IMR-90 (cell line): Measurements from ENCODE around the gene TUBA3C. TPM values are rescaled to one million over a fixed set of nuclear protein-coding genes. Genes with fewer than 3 reads are reported as not detected.

Experiments
- ATAC-seq: fragments of 200-7000 bp; cut with Tn5 transposase; 2 replicates; pipeline ENCODE4 v1.9.1; 2020; ENCODE audit warnings: low read depth, mild to moderate bottlenecking, moderate library complexity
- BruUV-seq: library from RNA; stranded (reverse); fragments of 400-500 nt; replicated peaks from 2 replicates; lab custom pipeline; 2021; lab: Mats Ljungman, UMichigan
- CTCF ChIA-PET: fragments of 300-600 bp; formaldehyde crosslinking; extraction: SDS; loops from one replicate; lab custom pipeline; 2021; ENCODE audit warnings: antibody characterized with exemption; lab: Yijun Ruan, JAX
- POLR2A ChIA-PET: fragments of 300-600 bp; sonication (Branson Sonifier 250); formaldehyde crosslinking; loops from one replicate; lab custom pipeline; 2022; ENCODE audit warnings: antibody characterized with exemption; ENCODE audit not compliant: unreplicated experiment; lab: Charles Lee
- DNase-seq: peaks from one replicate; pipeline ENCODE4 v3.0.0; 2013
- H2AFZ ChIP-seq: replicated peaks from 2 replicates; pipeline ENCODE3; 2013; ENCODE audit warnings: low read length, mild to moderate bottlenecking; ENCODE audit not compliant: poor library complexity
- H2AK5ac ChIP-seq: 2 replicates; pipeline ENCODE4 v1.6.1; 2013; ENCODE audit warnings: low read depth, low read length, inconsistent platforms
- H2AK9ac ChIP-seq: replicated peaks from 2 replicates; pipeline ENCODE3; 2013; ENCODE audit warnings: mild to moderate bottlenecking, low read depth, low read length, moderate library complexity; ENCODE audit not compliant: poor library complexity
- H2BK120ac ChIP-seq: 2 replicates; pipeline ENCODE4 v1.6.1; 2013; ENCODE audit warnings: low read depth, low read length, inconsistent platforms
- H2BK15ac ChIP-seq: 3 replicates; pipeline ENCODE4 v1.6.1; 2013; ENCODE audit warnings: low read depth, low read length, inconsistent platforms
- H2BK20ac ChIP-seq: 2 replicates; pipeline ENCODE4 v1.6.1; 2013; ENCODE audit warnings: low read depth, mild to moderate bottlenecking, inconsistent platforms, low read length, moderate library complexity
- H2BK5ac ChIP-seq: 2 replicates; pipeline ENCODE4 v1.6.1; 2013; ENCODE audit warnings: mild to moderate bottlenecking, low read depth, low read length, inconsistent platforms; ENCODE audit not compliant: poor library complexity, severe bottlenecking
- H3K14ac ChIP-seq: replicated peaks from 2 replicates; pipeline ENCODE4 v1.6.1; 2013; ENCODE audit warnings: low read depth, low read length, inconsistent platforms
- H3K18ac ChIP-seq: 2 replicates; pipeline ENCODE4 v1.6.1; 2013; ENCODE audit warnings: low read depth, low read length, control low read depth
- H3K23ac ChIP-seq: 2 replicates; pipeline ENCODE4 v1.6.1; 2013; ENCODE audit warnings: low read depth, low read length, inconsistent platforms
- H3K27ac ChIP-seq: 2 replicates; pipeline ENCODE4 v1.5.1; 2013; ENCODE audit warnings: mild to moderate bottlenecking, control low read depth, low read length; ENCODE audit not compliant: insufficient read depth
- H3K27me3 ChIP-seq: 2 replicates; pipeline ENCODE4 v1.6.1; 2013; ENCODE audit warnings: low read length; ENCODE audit not compliant: control insufficient read depth, insufficient read depth
- H3K36me3 ChIP-seq: 2 replicates; pipeline ENCODE4 v1.6.1; 2013; ENCODE audit warnings: low read length, mixed read lengths; ENCODE audit not compliant: control insufficient read depth, insufficient read depth
- H3K4ac ChIP-seq: 2 replicates; pipeline ENCODE4 v1.6.1; 2013; ENCODE audit warnings: low read depth, low read length, inconsistent platforms
- H3K4me1 ChIP-seq: 2 replicates; pipeline ENCODE4 v1.6.1; 2013; ENCODE audit warnings: low read length, mixed read lengths; ENCODE audit not compliant: control insufficient read depth, insufficient read depth
- H3K4me2 ChIP-seq: 2 replicates; pipeline ENCODE4 v1.6.1; 2013; ENCODE audit warnings: low read depth, mild to moderate bottlenecking, control low read depth, low read length, moderate library complexity
- H3K4me3 ChIP-seq: 2 replicates; pipeline ENCODE4 v1.5.1; 2013; ENCODE audit warnings: low read depth, mild to moderate bottlenecking, control low read depth, low read length, moderate library complexity; ENCODE audit not compliant: insufficient read depth
- H3K56ac ChIP-seq: 2 replicates; pipeline ENCODE4 v1.6.1; 2013; ENCODE audit warnings: low read length, inconsistent platforms; ENCODE audit not compliant: insufficient read depth; ENCODE audit errors: extremely low read depth
- H3K79me1 ChIP-seq, 2 experiments: 2 replicates each; pipeline ENCODE4 v1.6.1; 2013; ENCODE audit warnings: low read length in 2 of 2, inconsistent platforms in 1 of 2, low read depth in 1 of 2
- H3K9ac ChIP-seq: 2 replicates; pipeline ENCODE4 v1.6.1; 2013; ENCODE audit warnings: low read depth, low read length, control low read depth
- H3K9me1 ChIP-seq: 2 replicates; pipeline ENCODE4 v1.6.1; 2013; ENCODE audit warnings: low read length, inconsistent platforms; ENCODE audit not compliant: insufficient read depth
- H3K9me3 ChIP-seq: 2 replicates; pipeline ENCODE4 v1.6.1; 2013; ENCODE audit warnings: low read length; ENCODE audit not compliant: control insufficient read depth, insufficient read depth
- H4K20me1 ChIP-seq: 2 replicates; pipeline ENCODE4 v1.6.1; 2013; ENCODE audit warnings: low read length, inconsistent platforms; ENCODE audit not compliant: insufficient read depth
- H4K5ac ChIP-seq: 2 replicates; pipeline ENCODE4 v1.6.1; 2013; ENCODE audit warnings: mild to moderate bottlenecking, low read depth, low read length, control low read depth
- H4K8ac ChIP-seq, 2 experiments: 2 replicates each; pipeline ENCODE4 v1.6.1; 2013; ENCODE audit warnings: low read depth in 2 of 2, low read length in 2 of 2, control low read depth in 1 of 2, inconsistent platforms in 1 of 2
- H4K91ac ChIP-seq: 2 replicates; pipeline ENCODE4 v1.6.1; 2013; ENCODE audit warnings: low read depth, low read length, inconsistent platforms; ENCODE audit not compliant: insufficient read depth
- BHLHE40 ChIP-seq: fragments of 150-350 bp; IDR thresholded peaks from 2 replicates; pipeline ENCODE4 v1.6.1; 2016; ENCODE audit warnings: mild to moderate bottlenecking, low read depth, low read length
- CEBPB ChIP-seq: IDR thresholded peaks from 2 replicates; pipeline ENCODE4 v1.6.1; 2012; ENCODE audit warnings: low read depth, low read length, improper control_type of control experiment
- CHD1 ChIP-seq: IDR thresholded peaks from 2 replicates; pipeline ENCODE4 v1.6.1; 2012; ENCODE audit warnings: low read depth, low read length, improper control_type of control experiment
- CTCF ChIP-seq: conservative IDR thresholded peaks from 2 replicates; pipeline ENCODE4 v1.5.1; 2012; ENCODE audit warnings: mild to moderate bottlenecking, low read depth, low read length, improper control_type of control experiment
- ELK1 ChIP-seq: fragments of 150-350 bp; IDR thresholded peaks from 2 replicates; pipeline ENCODE4 v1.6.1; 2016; ENCODE audit warnings: low read depth, mild to moderate bottlenecking, low read length, moderate library complexity, borderline replicate concordance
- FOS ChIP-seq: fragments of 150-350 bp; IDR thresholded peaks from 2 replicates; pipeline ENCODE4 v1.6.1; 2016; ENCODE audit warnings: low read depth, low read length
- MAFK ChIP-seq: IDR thresholded peaks from 2 replicates; pipeline ENCODE4 v1.6.1; 2012; ENCODE audit warnings: low read depth, low read length, improper control_type of control experiment
- MAZ ChIP-seq: IDR thresholded peaks from 2 replicates; pipeline ENCODE4 v1.6.1; 2012; ENCODE audit warnings: low read depth, mild to moderate bottlenecking, low read length, improper control_type of control experiment, moderate library complexity, borderline replicate concordance
- MXI1 ChIP-seq: IDR thresholded peaks from 2 replicates; pipeline ENCODE4 v1.6.1; 2012; ENCODE audit warnings: low read depth, mild to moderate bottlenecking, low read length, moderate library complexity, borderline replicate concordance
- NFE2L2 ChIP-seq: fragments of 150-350 bp; IDR thresholded peaks from 2 replicates; pipeline ENCODE4 v1.6.1; 2016; ENCODE audit warnings: low read depth, mild to moderate bottlenecking, low read length
- POLR2A ChIP-seq: IDR thresholded peaks from 2 replicates; pipeline ENCODE4 v1.6.1; 2012; ENCODE audit warnings: mild to moderate bottlenecking, low read depth, low read length
- RAD21 ChIP-seq: IDR thresholded peaks from 2 replicates; pipeline ENCODE4 v1.6.1; 2012; ENCODE audit warnings: low read length, improper control_type of control experiment
- RCOR1 ChIP-seq: IDR thresholded peaks from 2 replicates; pipeline ENCODE4 v1.6.1; 2012; ENCODE audit warnings: mild to moderate bottlenecking, low read length, improper control_type of control experiment; ENCODE audit not compliant: insufficient replicate concordance
- RFX5 ChIP-seq: IDR thresholded peaks from 2 replicates; pipeline ENCODE4 v1.8.0; 2012; ENCODE audit warnings: low read depth, mild to moderate bottlenecking, low read length, moderate library complexity
- SMC3 ChIP-seq: fragments of 150-350 bp; IDR thresholded peaks from 2 replicates; pipeline ENCODE4 v1.6.1; 2016; ENCODE audit warnings: low read depth, mild to moderate bottlenecking, antibody characterized with exemption, low read length, moderate library complexity
- USF2 ChIP-seq: fragments of 150-350 bp; IDR thresholded peaks from 2 replicates; pipeline ENCODE4 v1.6.1; 2017; ENCODE audit warnings: mild to moderate bottlenecking, antibody characterized with exemption, low read length, low read depth
- WGBS, 2 experiments: methylation state at CpG; one replicate each; pipeline versions ENCODE4 v1.1.5 to v1.1.7; 2013; ENCODE audit warnings: missing lambda C conversion rate in 2 of 2; ENCODE audit not compliant: insufficient read length in 1 of 2; ENCODE audit errors: extremely low coverage in 2 of 2; 5-methylcytosine and 5-hydroxymethylcytosine counted together
- dilution Hi-C: fragments of 300-500 bp; cut with HindIII; formaldehyde crosslinking; loops from one replicate; pipeline ENCODE4 v1.14.3; 2018; ENCODE audit warnings: low sequenced_read_pairs; ENCODE audit not compliant: unreplicated experiment
- in situ Hi-C: fragments of 300-500 bp; cut with MboI; formaldehyde crosslinking; loops from 3 replicates; pipeline ENCODE4 v1.14.3; 2019; ENCODE audit warnings: low sequenced_read_pairs, inconsistent platforms, mixed read lengths
- intact Hi-C: fragments of 100-400 bp; cut with micrococcal nuclease; formaldehyde crosslinking; loops from 2 replicates; pipeline ENCODE4 v1.10.0; 2022
- polyA plus RNA-seq, 3 experiments: library from polyadenylated mRNA; depleted of rRNA; stranded (reverse); fragments of >200 nt; gene quantifications; 2 replicates each; pipeline ENCODE4 v1.2.3, GENCODE V29; 2012; ENCODE audit warnings: low replicate concordance in 1 of 3
- total RNA-seq: library from RNA; depleted of rRNA; stranded (reverse); fragments of >200 nt; gene quantifications from 2 replicates; pipeline ENCODE4 v1.2.3, GENCODE V29; 2012

Gene TUBA3C
- total and polyA plus RNA-seq, 2 of the 4 experiments (the other 2 are of a cell fraction) = not detected

DNA sequence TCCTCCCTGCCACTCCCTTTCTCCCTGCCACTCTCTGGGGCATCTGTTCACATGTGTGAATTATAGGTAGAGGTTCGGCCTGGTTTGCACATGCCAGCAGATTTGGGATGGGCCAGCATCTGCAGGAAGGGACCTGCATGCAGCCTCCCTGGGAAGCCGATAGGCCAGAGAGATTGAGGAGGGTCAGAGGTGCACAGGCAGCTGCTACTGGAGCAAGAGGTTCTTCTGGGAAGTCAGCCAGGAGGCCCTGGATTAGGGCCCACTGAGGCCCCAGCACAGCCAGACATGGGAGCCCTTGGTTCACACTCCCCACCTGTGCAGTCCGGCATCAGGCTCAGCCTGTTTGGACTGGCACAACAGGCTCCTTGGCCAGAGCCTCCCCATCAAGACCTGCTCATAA lies 12.1 kb downstream of the TUBA3C start:
- H2BK15ac ChIP-seq = no peak overlapping the region
- POLR2A ChIA-PET = no interaction called here
- intact Hi-C loops = no loop called here
- no peak overlapping the region for H3K4me2 ChIP-seq
- H4K20me1 ChIP-seq = no peaks in the 10 kb centered on the region
- ATAC-seq = no peak
- no peak for DNase-seq
- BruUV-seq = no TSS peak
- no peak overlapping the region for H3K14ac ChIP-seq
- no peak overlapping the region for H2BK20ac ChIP-seq
- H3K4ac ChIP-seq = no peak overlapping the region
- H4K8ac ChIP-seq = no peak overlapping the region
- H2BK5ac ChIP-seq = no peak overlapping the region
- no peak overlapping the region for H4K5ac ChIP-seq
- no peak overlapping the region for H3K27ac ChIP-seq
- dilution Hi-C loops = no loop called here
- no peak overlapping the region for H4K91ac ChIP-seq
- no peak overlapping the region for H2BK120ac ChIP-seq
- no peaks in the 10 kb centered on the region for H3K4me1 ChIP-seq
- H2AK9ac ChIP-seq = no peak overlapping the region
- no CpG with 5 or more reads among the region's 3 CpGs for WGBS, 2 experiments
- no peak for TF ChIP-seq NFE2L2
- no peak for TF ChIP-seq ELK1
- TF ChIP-seq RAD21 = no peak
- no peak for TF ChIP-seq SMC3
- TF ChIP-seq CHD1 = no peak
- no peak for TF ChIP-seq USF2
- no peak for TF ChIP-seq BHLHE40
- TF ChIP-seq FOS = no peak
- TF ChIP-seq RCOR1 = no peak
- TF ChIP-seq CTCF = no peak
- TF ChIP-seq CEBPB = no peak
- no peak for TF ChIP-seq MAZ
- TF ChIP-seq POLR2A = no peak
- no peak for TF ChIP-seq MAFK
- no peak for TF ChIP-seq MXI1
- TF ChIP-seq RFX5 = no peak
- in situ Hi-C loops = no loop called here
- H3K79me1 ChIP-seq = no peaks in the 10 kb centered on the region
- CTCF ChIA-PET = interaction anchor here (0.6 kb wide), 1 partner anchor 87 kb away, joined by 4 read pairs; no protein-coding TSS in a partner anchor
- no peak overlapping the region for H3K4me3 ChIP-seq
- H3K23ac ChIP-seq = no peak overlapping the region
- no peak overlapping the region for H3K9ac ChIP-seq
- no peaks in the 10 kb centered on the region for H3K9me1 ChIP-seq
- peaks cover 44% of the 10 kb centered on the region for H3K9me3 ChIP-seq
- no peak overlapping the region for H2AFZ ChIP-seq
- no peak overlapping the region for H3K56ac ChIP-seq
- H2AK5ac ChIP-seq = no peak overlapping the region
- H3K18ac ChIP-seq = no peak overlapping the region
- no peaks in the 10 kb centered on the region for H3K27me3 ChIP-seq
- H3K36me3 ChIP-seq = no peaks in the 10 kb centered on the region
